ENCODE data around the gene KRTAP10-4.

DNA sequence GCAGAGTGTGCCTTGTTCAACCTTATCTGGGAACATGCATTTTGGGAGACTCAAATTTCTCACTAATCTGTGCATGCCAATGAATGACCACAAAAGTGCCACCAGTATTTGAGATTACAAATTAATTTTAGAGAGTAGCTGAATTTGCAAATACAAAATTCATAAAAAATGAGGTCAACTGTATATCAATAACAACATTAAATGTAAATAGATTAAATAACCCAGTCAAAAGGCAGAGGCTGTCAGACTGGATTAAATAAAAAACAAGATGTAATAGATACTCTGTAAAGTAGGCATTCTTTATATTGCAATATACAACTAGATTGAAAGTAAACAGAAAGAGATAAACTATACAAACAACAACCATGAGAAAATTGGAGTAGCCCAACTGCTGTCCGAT, 9.4 kb upstream of the KRTAP10-4 start:
- TF ChIP-seq, protein P1, sequence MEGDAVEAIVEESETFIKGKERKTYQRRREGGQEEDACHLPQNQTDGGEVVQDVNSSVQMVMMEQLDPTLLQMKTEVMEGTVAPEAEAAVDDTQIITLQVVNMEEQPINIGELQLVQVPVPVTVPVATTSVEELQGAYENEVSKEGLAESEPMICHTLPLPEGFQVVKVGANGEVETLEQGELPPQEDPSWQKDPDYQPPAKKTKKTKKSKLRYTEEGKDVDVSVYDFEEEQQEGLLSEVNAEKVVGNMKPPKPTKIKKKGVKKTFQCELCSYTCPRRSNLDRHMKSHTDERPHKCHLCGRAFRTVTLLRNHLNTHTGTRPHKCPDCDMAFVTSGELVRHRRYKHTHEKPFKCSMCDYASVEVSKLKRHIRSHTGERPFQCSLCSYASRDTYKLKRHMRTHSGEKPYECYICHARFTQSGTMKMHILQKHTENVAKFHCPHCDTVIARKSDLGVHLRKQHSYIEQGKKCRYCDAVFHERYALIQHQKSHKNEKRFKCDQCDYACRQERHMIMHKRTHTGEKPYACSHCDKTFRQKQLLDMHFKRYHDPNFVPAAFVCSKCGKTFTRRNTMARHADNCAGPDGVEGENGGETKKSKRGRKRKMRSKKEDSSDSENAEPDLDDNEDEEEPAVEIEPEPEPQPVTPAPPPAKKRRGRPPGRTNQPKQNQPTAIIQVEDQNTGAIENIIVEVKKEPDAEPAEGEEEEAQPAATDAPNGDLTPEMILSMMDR (IDR thresholded peaks at IDR 0.05) = no peak
- TF ChIP-seq POLR2AphosphoS5 (IDR thresholded peaks at IDR 0.05) = no peak
- no peak for TF ChIP-seq EP300 (IDR thresholded peaks at IDR 0.05)
- no peak for TF ChIP-seq POLR2A (IDR thresholded peaks at IDR 0.05)
